NCI-H524 (cell line): ENCODE results near the gene EBP.
"Not testable (repeated sequence)": the region's sequence is repeated elsewhere in the genome, so short reads cannot be mapped to it uniquely, and the experiment has no call there.

ENCODE experiments used
- DNase-seq, 2 experiments: peaks; one replicate each; lab custom pipeline; 2025; lab: John Stamatoyannopoulos, UW

The EBP gene

GRCh38 chrX:48525853-48526252 lies 4.2 kb downstream of the EBP start:
- DNase-seq = not testable (repeated sequence)

DNA sequence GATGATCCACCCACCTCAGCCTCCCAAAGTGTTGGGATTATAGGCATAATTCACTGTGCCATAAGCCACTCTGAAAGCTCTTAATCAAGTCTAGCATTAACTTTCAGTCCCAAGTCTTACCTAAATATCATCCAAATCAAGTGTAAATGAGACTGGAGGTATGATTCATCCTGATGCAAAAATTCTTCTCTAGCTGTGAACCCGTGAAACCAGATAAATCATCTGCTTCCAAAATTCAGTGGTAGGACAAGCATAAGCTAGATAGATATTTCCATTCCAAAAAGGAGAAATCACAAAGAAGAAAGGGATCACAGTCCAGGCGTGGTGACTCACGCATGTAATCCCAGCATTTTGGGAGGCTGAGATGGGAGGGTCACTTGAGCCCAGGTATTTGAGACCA lies 9.1 kb downstream of the EBP start:
- no peak for DNase-seq

- DNase-seq = no peak
Observed at GRCh38 chrX:48531358-48531959, 9.9 kb downstream of the EBP start.

DNA sequence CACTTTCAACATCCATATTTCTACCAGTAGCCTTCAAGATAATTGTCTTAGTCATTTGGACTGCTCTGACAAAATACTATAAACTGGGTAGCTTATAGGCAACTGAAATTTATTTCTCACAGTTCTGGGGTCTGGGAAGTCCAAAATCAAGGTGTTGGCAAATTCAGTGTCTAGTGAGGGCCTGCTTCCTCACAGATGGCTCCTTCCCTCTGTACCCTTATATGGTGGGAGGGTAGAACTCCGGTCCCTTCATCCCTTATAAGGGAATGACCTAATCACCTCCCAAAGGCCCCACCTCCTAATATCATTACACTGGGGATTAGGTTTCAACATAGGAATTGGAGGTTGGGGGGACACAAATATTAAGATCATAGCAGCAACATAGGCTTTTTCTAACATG lies 10.6 kb downstream of the EBP start:
- DNase-seq = no peak

GRCh38 chrX:48533165-48533564 lies 11.6 kb downstream of the EBP start:
- no peak for DNase-seq

- no peak for DNase-seq
Observed at GRCh38 chrX:48538641-48539344, 17.2 kb downstream of the EBP start.

DNA sequence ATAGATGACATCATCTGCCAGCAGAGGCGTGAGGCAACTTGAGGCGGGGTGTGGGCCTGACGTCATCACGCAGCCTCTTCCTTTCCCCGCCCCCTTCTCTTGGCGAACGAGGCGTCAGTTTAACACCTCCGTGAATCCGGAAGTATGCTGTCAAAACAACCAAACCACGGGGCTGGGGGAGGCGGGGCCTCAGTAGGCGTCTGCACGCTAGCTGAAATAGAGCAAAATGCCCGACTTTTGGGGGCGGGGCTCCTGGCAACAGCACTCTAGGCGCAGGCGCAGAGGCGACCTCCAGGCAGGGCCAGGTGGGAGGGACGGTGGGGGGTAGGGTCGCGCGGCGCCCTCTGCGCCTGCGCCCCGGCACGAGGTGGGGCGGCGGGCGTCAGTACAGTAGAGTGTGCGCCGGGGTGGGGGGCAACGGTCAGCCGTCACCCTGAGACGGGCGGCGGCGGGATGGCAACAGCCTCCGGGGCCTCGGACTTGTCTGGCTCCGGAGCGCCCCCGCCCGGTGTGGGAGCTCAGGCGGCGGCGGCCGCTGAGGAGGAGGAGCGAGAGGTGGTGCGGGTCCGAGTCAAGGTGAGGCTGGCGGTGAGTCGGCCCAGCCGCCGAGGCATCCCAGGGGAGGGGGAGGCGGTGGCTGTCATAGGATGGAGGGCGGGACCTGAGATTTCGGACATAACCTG lies 17.9 kb downstream of the EBP start, which contains the start of gene TBC1D25:
Gene TBC1D25 (plus strand): TSS at position 370 of the 683 bp plus-strand sequence. CDS start 84 bp downstream, at position 454.
- peak; percentile 95 to 99 for DNase-seq

DNA sequence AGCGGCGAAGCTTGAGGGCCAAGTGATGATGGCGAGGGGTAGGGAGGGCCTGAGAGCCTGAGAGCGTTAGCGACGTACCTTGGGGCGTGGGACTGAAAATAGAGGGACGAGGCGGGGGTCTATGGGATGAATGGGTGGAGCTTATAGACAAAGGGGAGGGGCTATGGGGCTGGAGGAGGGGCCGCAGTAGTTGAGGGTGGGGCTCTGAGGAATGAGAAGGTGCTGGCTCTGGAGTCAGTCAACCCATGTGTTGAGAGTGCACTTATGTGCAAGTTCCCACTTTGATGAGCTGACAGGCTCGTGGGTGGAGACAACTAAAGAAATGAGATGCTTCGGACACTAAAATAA lies 18.4 kb downstream of the EBP start:
- DNase-seq = peak; percentile 21 to 66

GRCh38 chrX:48540480-48540879 lies 18.9 kb downstream of the EBP start:
- no peak for DNase-seq

- no peak for DNase-seq
Observed at GRCh38 chrX:48541140-48541814, 19.7 kb downstream of the EBP start.

DNA sequence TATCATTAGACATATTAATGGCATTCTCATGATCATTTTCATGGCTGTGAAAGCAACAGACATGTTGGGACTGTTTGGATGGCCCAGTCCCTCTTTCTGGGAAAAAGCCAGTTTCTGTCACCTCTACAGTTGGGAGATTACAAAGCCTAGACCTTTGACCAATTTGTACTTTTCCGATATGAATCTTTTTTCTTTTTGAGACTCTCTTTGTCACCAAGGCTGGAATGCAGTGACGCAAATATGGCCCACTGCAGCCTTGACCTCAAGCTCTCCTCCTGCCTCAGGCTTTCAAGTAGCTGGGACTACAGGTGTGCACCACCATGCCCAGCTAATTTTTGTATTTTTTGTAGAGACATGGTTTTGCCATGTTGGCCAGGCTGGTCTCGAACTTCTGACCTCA lies 27.3 kb downstream of the EBP start:
- DNase-seq = no peak

- not testable (repeated sequence) for DNase-seq
Observed at GRCh38 chrX:48555731-48556325, 34.2 kb downstream of the EBP start.

DNA sequence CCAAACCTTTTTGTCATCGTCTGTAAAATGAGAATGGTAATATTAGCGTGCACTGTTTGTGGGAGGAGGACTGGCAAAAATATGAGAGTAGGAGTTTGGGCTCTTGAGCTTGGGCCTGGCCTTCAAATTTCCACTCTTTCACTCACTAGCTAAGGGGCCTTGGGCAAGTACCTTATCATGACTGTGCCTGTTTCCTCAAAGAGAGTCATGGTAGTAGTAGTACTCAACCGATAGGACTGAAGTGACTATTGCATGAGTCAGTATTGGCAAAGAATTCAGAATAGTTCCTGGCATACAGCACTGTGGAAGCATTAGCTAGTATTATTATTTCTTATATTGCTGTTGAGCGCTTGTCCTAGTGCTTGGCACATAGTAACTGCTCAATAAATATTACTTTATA lies 36.7 kb downstream of the EBP start:
- DNase-seq = no peak

DNA sequence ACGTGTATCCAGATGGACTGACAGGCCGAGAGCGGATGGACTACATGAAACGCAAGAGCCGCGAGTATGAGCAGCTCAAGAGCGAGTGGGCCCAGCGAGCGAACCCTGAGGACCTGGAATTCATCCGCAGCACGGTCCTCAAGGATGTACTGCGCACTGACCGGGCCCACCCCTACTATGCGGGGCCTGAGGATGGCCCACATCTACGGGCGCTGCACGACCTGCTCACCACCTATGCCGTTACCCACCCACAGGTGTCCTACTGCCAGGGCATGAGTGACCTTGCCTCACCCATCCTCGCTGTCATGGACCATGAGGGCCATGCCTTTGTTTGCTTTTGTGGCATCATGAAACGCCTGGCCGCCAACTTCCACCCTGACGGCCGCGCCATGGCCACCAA lies 38.0 kb downstream of the EBP start:
- DNase-seq = no peak

DNA sequence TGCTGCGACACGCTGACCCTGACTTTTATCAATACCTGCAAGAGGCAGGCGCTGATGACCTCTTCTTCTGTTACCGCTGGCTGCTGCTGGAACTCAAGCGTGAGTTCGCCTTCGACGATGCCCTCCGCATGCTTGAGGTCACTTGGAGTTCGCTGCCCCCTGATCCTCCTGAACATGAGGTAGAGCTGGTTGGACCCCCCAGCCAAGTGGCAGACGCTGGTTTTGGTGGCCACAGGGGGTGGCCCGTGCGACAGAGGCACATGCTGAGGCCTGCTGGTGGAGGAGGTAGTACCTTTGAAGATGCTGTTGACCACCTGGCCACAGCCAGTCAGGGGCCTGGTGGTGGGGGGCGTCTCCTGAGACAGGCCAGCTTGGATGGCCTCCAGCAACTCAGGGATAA lies 38.4 kb downstream of the EBP start:
- no peak for DNase-seq

DNA sequence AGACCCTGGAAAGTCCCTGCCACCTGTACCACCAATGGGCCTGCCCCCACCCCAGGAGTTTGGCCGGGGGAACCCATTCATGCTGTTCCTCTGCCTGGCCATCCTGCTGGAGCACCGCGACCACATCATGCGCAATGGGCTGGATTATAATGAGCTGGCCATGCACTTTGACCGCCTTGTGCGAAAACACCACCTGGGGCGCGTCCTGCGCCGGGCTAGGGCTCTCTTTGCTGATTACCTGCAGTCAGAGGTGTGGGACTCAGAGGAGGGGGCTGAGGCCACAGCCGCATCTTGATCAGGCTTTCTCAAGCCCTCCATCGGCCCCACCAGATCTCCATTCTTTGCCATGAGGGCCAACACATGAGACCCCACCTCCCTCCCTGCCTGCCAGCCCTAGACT lies 39.1 kb downstream of the EBP start:
- DNase-seq = no peak

DNA sequence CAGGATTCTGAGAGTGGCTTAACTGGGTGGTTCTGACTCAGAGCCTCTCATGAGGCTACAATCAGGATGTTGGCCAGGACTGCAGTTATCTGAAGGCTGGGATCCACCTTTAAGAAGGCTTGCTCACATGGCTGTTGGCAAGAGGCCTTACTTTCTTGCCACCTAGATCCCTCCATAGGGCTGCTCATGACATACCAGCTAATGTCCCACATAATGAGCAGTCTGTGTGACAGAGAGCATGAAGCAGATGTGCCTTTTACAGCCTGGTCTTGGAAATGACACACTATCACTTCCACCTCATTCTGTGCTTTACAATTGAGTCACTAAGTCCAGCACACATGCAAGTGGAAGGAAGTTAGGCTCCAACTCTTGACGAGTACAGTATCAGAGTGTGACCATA lies 48.4 kb downstream of the EBP start:
- no peak for DNase-seq

DNA sequence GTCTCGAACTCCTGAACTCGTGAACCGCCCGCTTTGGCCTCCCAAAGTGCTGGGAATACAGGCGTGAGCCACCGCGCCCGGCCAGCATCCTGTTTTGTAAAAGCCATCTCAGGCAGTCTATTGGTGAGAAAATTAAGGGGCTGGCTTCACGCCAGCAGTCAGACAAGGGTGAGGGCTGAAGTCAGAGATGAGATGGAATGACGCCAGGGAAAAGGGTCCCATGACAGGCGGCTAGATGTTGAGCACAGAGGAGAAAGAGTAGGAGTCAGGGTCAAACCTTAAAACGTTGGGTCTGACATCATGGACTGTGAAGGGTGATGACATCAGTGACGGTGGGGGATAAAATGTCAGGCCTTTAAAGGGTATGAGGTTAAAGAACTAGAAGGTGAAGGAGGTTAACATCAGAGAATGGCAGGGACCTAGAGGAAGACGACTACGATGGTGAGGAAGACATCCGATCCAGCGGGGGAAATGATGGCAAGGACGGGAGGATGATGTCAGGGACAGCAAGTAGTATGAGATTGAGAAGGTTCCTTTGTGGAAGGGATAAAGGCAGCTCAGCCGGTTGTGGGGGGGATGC lies 52.2 kb downstream of the EBP start:
- DNase-seq = peak; percentile 45 to 56

DNA sequence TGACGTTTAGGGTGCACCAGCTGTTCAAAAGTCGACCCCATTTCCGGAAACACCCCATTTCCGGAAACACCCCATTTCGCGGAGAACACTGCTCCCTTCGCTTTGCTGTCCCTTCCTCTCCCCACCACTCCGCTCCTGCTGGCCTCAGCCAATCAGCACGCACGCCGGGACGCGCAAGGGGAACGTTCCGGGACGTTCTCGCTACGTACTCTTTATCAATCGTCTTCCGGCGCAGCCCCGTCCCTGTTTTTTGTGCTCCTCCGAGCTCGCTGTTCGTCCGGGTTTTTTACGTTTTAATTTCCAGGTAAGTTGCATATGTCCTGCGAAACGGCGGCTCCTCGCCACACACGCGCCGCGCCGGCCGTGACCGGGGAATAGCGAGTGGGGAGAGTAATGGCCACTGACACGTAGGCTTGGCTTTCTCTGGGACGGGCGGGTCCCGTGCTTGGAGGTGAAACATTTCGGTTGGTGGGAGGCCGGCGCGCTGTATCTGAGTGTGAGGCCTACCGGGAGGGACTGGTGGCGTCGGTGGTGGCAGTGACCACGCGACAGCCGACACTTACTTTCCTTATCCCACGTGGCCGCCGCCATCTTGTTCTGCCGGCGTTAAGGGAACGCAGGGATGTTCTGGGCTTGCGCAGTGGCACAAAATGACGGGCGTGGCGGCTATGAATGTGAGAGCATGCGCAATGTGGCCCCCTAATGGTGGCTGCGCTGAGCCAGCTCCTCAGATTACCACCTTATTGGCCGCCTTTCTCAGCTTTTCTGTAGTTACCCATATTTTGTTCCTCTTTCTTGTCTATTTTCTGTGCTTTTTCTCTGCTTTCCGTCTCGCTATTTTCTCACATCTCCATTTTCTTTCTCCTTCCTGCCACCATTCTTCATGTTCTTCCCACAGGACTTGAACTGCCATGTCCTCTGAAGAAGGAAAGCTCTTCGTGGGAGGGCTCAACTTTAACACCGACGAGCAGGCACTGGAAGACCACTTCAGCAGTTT lies 53.0 kb downstream of the EBP start, which contains the start of gene RBM3:
Gene RBM3 (plus strand): TSS at position 215 of the 997 bp plus-strand sequence. CDS start 697 bp downstream, at position 912.
- peak; percentile 93 to 96 for DNase-seq

- DNase-seq = no peak
Observed at GRCh38 chrX:48575642-48576041, 54.0 kb downstream of the EBP start.

DNA sequence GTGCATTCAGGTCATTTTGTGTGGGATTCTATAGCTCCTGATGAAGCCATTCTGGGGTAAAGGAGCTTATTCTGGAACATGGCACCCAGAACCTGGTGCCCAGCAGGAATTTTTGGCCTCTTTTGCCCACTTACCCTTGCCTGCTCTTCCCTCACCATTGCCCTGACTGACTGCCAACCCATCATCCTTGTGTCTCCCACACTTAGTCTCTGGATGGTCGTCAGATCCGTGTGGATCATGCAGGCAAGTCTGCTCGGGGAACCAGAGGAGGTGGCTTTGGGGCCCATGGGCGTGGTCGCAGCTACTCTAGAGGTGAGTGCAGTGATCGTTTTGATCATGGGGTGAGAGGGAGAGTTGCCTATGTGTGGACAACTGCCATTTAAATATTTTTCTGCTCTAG lies 54.5 kb downstream of the EBP start:
- DNase-seq = no peak
